ENCODE measurements around the gene OR5C1.
"Not testable (repeated sequence)": the region's sequence is repeated elsewhere in the genome, so short reads cannot be mapped to it uniquely, and the experiment has no call there.

The OR5C1 gene

GRCh38 chr9:122822938-122823337, 34.2 kb downstream of the OR5C1 start:
- no peak for DNase-seq (ENCODE audit: low read depth, low spot score)
- POLR2A ChIA-PET, result no interaction called here
- no peak for TF ChIP-seq CTCF (IDR thresholded peaks at IDR 0.05; ENCODE audit: insufficient read depth, low read length, missing control alignments)
- CTCF ChIA-PET, result interaction anchor here (0.7 to 1.5 kb wide), 4 partner anchors 11 to 538 kb away, joined by 4 to 6 read pairs (median 4); no protein-coding TSS in a partner anchor
- no peak overlapping the region for H3K4me3 ChIP-seq (ENCODE audit: low read depth, low read length)

- no peak for DNase-seq (ENCODE audit: low read depth, low spot score)
- ChIA-PET POLR2A (interaction anchor here (1.2 to 1.4 kb wide), 4 partner anchors 12 to 163 kb away, joined by 3 to 5 read pairs (median 4); partner anchors contain the start of gene RC3H2), CTCF (interaction anchor here (0.9 to 2.4 kb wide), 5 partner anchors 9 to 704 kb away, joined by 3 to 6 read pairs (median 4); no protein-coding TSS in a partner anchor)
- no peak for TF ChIP-seq CTCF (IDR thresholded peaks at IDR 0.05; ENCODE audit: insufficient read depth, low read length, missing control alignments)
- H3K4me3 ChIP-seq (ENCODE audit: low read depth, low read length), result peak overlapping the region; percentile 100
Measured at GRCh38 chr9:122827761-122828093, 39.0 kb downstream of the OR5C1 start.

- H3K4me3 ChIP-seq (ENCODE audit: low read depth, low read length), result peak overlapping the region; percentile 100
- ChIA-PET CTCF (interaction anchor here (2.4 kb wide), 1 partner anchor 521 kb away, joined by 6 read pairs; no protein-coding TSS in a partner anchor), POLR2A (interaction anchor here (0.6 to 1.4 kb wide), 5 partner anchors 10 to 525 kb away, joined by 3 to 6 read pairs (median 4); partner anchors contain the start of gene RC3H2)
- not testable (repeated sequence) for DNase-seq (ENCODE audit: low read depth, low spot score)
Measured at GRCh38 chr9:122828965-122829284, 40.2 kb downstream of the OR5C1 start.

- no peak for DNase-seq (ENCODE audit: low read depth, low spot score)
- no peak overlapping the region for H3K4me3 ChIP-seq (ENCODE audit: low read depth, low read length)
- CTCF ChIA-PET, result no interaction called here
- POLR2A ChIA-PET, result no interaction called here
- no peak for TF ChIP-seq CTCF (IDR thresholded peaks at IDR 0.05; ENCODE audit: insufficient read depth, low read length, missing control alignments)
Measured at GRCh38 chr9:122832194-122832593, 43.5 kb downstream of the OR5C1 start.

GRCh38 chr9:122835313-122835731, 46.6 kb downstream of the OR5C1 start:
- no peak for DNase-seq (ENCODE audit: low read depth, low spot score)
- ChIA-PET POLR2A (no interaction called here), CTCF (interaction anchor here (0.6 to 1.6 kb wide), 3 partner anchors 9 to 515 kb away, joined by 3 to 7 read pairs (median 4); no protein-coding TSS in a partner anchor)
- no peak for TF ChIP-seq CTCF (IDR thresholded peaks at IDR 0.05; ENCODE audit: insufficient read depth, low read length, missing control alignments)
- H3K4me3 ChIP-seq (ENCODE audit: low read depth, low read length), result no peak overlapping the region

GRCh38 chr9:122837266-122837850, 48.6 kb downstream of the OR5C1 start:
- no peak for TF ChIP-seq CTCF (IDR thresholded peaks at IDR 0.05; ENCODE audit: insufficient read depth, low read length, missing control alignments)
- no peak for DNase-seq (ENCODE audit: low read depth, low spot score)
- H3K4me3 ChIP-seq (ENCODE audit: low read depth, low read length), result no peak overlapping the region
- ChIA-PET CTCF (no interaction called here), POLR2A (no interaction called here)

- POLR2A ChIA-PET, result interaction anchor here (0.6 kb wide), 1 partner anchor 153 kb away, joined by 6 read pairs; no protein-coding TSS in a partner anchor
- DNase-seq (ENCODE audit: low read depth, low spot score); H3K4me3 ChIP-seq (ENCODE audit: low read depth, low read length); CTCF ChIA-PET: not testable (repeated sequence)
Measured at GRCh38 chr9:122838441-122838840, 49.7 kb downstream of the OR5C1 start.
